AG20443 (cell line): Measurements from ENCODE around the gene FSHR.

Experiments
- DNase-seq: peaks from one replicate; pipeline ENCODE4 v3.0.0; 2012; ENCODE audit warnings: low spot score, mixed read lengths

FSHR gene

DNA sequence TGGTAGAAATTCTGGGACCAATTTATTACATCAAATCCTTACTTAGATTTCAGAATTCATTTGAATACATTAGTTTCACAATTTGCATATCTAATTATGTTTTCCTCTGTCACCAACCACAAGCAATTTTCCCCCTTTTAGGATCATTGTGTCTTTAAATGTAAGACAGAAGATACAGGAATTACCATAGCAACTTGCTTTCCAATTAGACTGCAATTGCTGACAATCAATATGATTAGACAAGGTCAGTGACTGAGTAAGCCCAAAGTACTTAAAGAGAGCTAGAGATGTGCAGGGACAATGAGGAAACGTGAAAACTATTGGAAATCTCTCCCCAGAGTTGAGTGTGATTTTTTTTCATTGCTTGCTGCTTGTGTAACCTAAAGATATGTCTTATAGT is 121.4 kb downstream of the FSHR start:
- no peak for DNase-seq

DNA sequence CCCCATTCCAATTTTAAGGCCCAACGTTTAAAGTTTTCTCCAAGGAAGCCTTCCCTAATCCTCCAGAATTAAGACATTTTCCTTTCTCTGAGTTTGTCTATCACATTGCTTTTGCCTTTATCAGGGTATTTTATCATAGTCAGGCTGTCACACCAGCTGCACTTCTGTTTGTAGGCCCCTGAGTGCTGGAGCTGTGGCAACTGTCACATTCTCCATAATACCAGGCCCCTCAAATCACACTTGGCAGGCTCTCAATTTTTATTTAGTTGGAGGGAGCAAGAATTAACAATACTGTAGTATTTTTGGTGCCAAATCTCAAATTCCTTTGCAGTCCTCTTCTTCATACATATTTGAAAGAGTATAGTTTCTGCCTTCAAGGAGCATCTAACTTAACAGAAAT is 122.2 kb downstream of the FSHR start:
- no peak for DNase-seq

DNA sequence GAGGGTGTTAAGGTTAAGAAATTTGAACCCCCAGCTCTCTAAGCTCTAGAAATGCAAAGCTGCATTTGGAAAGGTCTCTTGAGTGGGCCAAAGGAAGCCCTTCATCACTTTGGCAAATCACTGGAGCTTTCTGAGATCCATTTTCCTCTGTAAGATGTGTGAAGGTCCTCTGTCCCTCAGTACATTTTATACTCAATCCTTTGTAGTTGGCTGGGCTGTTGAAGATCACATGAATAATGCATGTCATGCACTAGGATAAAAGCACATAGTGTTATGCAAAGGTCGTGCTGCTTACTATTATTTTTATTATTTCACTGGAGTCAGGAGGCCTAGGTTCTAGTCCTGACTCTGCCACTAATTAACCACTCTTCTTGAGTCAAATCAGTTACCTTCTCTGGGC is 124.9 kb downstream of the FSHR start:
- no peak for DNase-seq

DNA sequence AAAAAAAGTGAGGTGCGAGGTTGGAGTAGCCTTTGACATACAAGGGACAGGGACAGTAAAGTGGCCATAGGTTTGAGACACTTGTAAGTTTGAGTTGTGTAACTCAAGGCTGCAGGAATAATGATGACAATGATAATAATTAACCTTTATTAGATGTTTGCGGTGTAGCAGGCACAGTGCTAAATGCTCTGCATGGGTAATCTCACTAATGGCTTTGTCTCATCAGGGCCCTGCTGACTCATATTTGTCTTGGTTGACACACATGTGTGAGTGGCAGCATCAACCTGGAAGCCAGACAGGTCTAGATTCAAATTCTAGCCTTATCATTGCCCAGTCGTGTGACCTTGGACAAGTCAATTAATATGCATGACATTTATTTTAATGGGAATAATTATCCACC is 126.2 kb downstream of the FSHR start:
- no peak for DNase-seq

DNA sequence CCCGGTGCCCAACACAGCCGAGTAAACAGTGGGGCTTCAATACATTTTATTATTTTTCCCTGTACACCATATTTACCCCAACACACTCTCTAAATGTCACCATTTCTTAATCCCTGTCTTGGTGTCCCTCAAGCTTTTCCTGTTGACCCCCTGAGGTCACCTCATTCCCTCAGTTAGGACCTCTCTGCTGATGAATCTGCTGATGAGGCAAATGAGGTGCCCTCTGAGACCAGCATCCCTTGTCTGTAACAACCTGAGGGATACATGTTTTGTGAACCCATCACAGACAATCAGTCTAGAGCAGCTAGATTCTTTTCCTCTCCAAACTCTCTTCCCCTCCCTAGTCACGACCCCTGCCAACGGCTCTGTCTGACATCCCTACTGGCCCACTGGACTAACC is 127.6 kb downstream of the FSHR start:
- no peak for DNase-seq

GRCh38 chr2:49021271-49021670 is 133.0 kb downstream of the FSHR start:
- DNase-seq, result no peak

- DNase-seq, result no peak
Observed at GRCh38 chr2:49005261-49005660, 149.1 kb downstream of the FSHR start.

DNA sequence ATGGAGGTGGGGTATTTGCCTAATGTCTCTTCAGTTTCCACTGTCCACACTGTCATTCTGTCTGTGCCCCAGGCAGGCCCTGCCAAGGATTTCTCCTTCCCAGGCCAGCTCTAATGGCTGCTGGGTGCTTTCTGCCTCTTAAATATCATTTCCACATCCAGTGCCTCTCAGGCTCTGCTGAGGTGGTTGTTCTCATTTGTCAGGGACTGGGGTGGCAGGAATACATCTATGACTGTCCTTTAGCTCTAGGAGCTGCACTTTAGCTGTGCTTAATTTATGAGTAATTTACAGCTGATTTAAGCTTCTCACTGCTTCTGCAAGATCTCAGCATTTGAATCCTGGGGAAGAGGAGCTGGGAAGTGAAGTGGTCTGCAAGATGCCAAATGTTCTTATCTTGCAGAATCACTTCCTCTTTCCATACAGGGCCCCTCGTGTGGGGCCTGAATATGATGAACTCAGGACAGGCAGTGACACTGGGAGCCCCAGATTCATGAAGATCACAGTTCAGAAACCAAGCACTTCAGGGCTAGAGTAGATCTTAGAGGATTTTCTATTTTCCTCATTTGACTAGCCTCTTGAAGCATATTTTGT is 150.2 kb downstream of the FSHR start:
- DNase-seq, result no peak

DNA sequence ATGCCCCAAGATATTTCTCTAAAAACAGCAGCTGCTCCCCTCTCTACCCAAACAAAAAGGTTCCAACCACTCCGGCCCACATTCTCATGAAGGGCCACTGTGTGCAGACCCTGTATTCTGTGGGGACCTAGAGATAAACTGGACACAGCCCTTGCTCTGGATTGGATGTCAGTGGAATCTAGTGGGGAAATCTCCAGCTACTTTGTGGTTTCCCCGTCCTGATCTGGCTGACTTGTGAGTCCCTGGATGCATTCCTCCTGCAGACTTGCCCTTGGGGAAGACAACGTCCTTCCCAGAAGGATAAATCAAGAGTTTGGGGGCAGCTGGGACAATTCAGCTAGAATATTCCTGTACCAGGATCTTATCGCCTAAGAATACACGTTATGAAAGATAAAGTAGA is 151.1 kb downstream of the FSHR start:
- DNase-seq, result peak; percentile 23

GRCh38 chr2:49002750-49003149 is 151.6 kb downstream of the FSHR start:
- DNase-seq, result peak; percentile 60

- DNase-seq, result no peak
Observed at GRCh38 chr2:49000695-49001094, 153.6 kb downstream of the FSHR start.

- DNase-seq, result no peak
Observed at GRCh38 chr2:48998449-48998848, 155.9 kb downstream of the FSHR start.

DNA sequence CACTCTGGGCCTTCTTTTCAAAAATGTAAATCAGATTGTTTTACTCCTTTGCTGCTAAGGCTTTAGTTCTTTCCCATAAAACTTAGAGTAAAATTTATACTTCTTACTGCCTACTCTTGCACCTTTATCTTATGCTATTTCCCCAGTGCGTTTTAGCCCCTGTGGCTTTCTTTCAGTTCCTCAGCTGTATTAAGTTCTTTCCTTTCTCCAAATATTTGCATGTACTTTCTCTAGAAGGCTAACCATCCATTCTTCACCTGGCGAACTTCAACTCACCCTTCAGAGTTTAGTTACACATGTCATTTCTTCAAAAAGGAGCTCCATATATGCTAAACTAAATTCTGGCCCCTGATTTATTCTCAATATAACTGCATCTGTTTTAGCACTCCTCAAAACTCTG is 160.7 kb downstream of the FSHR start:
- DNase-seq, result no peak

- DNase-seq, result no peak
Observed at GRCh38 chr2:48991415-48992131, 162.7 kb downstream of the FSHR start.

DNA sequence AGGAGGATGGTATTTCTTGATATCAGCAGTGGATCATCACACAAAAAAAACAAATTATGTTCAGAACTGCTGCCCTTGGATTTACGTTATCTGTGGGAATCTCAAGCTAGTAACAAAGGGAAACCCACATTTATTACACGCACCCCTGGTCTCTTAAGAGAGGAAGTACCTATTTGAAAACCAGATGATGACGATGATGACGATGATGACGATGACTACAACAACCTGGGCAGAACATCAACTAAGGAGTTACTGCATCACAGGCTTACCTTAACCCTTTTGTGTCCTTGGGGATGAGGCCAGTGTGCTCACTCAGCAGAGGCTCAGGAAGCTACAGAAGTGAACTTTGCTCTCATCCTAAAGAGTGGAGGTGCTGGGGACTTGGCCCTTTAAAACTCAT is 169.4 kb downstream of the FSHR start:
- DNase-seq, result no peak

DNA sequence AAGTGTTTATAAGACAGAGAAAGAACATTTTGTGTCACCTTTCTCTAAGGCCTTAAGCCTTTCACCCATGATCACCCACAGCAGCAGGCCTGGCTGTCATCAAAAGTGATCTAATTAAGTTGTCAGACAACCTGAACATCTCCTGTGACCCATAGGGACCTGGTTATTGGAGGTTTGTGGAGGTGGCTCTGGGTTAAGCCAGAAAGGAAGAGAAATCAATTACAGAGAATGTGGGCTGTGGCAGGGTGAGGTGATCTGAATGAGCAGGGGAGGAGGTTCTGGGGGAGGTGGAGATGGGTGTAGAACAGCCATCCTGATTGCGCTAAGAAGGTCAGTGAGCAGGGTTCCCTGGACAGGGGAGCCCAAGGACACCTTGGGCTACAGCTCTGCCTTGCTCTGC is 170.8 kb downstream of the FSHR start:
- no peak for DNase-seq

- no peak for DNase-seq
Observed at GRCh38 chr2:48982887-48983435, 171.4 kb downstream of the FSHR start.

GRCh38 chr2:48980846-48981245 is 173.5 kb downstream of the FSHR start:
- DNase-seq, result no peak

DNA sequence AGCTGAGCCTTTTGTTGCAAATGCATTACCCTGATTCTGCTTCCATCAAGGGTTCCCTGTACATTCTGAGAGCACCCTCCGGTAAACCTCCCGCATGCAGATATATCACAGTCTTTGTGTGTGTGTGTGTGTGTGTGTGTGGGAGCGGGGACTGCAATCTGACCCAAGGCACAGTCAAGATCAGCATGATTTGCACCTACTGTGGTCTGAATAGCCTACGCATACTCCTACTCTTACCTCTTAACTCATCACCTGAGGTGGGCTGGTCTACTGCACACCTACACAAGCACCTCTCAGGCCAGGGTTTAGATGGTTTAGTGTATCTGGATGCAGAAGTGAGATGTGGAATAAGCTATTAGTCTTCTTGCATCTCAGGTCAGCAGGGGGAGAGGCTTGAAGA is 174.6 kb downstream of the FSHR start:
- DNase-seq, result no peak

- no peak for DNase-seq
Observed at GRCh38 chr2:48978131-48978530, 176.2 kb downstream of the FSHR start.

DNA sequence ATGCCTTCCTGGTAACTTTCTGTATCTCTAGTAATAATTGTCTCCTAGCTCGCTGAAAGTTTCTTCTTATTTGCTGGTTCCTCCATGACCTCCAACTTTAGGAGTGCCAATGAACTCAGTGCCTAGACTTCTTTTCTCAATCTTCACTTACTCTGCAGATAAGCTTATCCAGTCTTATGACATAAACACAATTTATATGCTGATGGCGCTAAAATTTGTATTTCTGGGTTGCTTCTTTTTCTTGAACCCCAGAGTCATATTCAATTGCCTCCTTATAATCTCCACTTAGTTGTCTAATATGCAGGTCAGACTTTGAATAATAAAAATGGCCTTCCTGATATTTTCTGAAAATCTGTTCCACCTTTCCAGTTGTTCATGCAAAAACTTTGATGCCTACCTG is 182.5 kb downstream of the FSHR start:
- DNase-seq, result no peak

- DNase-seq, result no peak
Observed at GRCh38 chr2:48968011-48968410, 186.3 kb downstream of the FSHR start.

GRCh38 chr2:48965204-48965603 is 189.1 kb downstream of the FSHR start:
- no peak for DNase-seq

DNA sequence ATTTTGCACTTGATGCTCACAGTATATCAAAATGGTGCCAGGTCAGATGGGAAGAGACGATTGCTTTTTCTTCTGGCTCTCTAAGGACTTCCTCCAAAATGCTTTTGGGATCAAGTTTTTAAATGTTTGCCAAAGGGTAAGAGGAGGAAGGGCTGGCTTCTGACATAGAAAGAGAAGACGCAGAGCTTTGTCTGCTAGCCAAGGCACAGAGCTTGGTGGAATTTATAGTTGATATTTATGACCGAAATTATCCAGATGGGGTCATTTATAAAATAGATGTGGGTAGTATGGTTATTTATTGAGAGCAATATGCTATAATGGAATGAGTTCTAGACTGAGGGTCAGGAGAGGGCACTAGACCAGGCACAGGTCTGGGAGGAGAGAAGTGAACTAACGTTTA is 193.3 kb downstream of the FSHR start:
- no peak for DNase-seq
